Epithelial cell of proximal tubule (primary cell): ENCODE measurements around the gene MRPS16. TPM values are rescaled to one million over a fixed set of nuclear protein-coding genes. Genes with fewer than 3 reads are reported as not detected.

ENCODE experiments used
- DNase-seq: peaks from one replicate; pipeline ENCODE4 v3.0.0-alpha.2; 2011; ENCODE audit warnings: low read depth
- H3K4me3 ChIP-seq: 2 replicates; pipeline ENCODE4 v1.5.1; 2011; ENCODE audit warnings: low read depth, mild to moderate bottlenecking, low read length
- CTCF ChIP-seq: conservative IDR thresholded peaks from 2 replicates; pipeline ENCODE4 v1.5.1; 2012; ENCODE audit warnings: low read depth, mild to moderate bottlenecking, low read length
- total RNA-seq: library from RNA; depleted of rRNA; stranded (reverse); fragments of >200 nt; gene quantifications from 2 replicates; pipeline ENCODE4 v1.2.3, GENCODE V29; 2015

MRPS16 gene
- 51.1 and 86.9 TPM in 2 replicates for total RNA-seq

GRCh38 chr10:73252445-73253224, at the start of gene MRPS16:
Gene MRPS16, minus strand, starts transcription at chr10:73252644. Its CDS starts 162 bp downstream, at chr10:73252482.
- no peak for TF ChIP-seq CTCF
- H3K4me3 ChIP-seq, result peak within 1 kb of the TSS; percentile 90
- peak; percentile 84 for DNase-seq

- TF ChIP-seq CTCF, result no peak
- no peak for DNase-seq
- H3K4me3 ChIP-seq, result no peak overlapping the region
Observed at GRCh38 chr10:73296946-73297345, 44.5 kb upstream of the MRPS16 start.

GRCh38 chr10:73293461-73293860, 41.0 kb upstream of the MRPS16 start:
- DNase-seq, result no peak
- TF ChIP-seq CTCF, result no peak
- no peak overlapping the region for H3K4me3 ChIP-seq

DNA sequence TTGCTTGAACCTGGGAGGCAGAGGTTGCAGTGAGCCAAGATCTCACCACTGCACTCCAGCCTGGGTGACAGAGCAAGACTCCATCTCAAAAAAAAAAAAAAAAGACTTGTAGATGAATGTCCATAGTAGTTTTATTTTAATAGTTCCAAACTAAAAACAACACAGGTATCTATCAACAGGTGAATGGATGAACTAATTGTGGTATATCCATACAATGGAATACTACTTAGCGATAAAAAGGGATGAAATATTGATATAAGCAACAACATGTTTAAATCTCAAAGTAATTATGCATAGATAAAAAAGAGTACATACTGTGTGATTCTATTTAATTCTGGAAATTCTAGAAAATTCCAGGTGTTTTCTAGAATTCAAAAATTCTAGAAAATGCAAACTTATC, 37.5 kb upstream of the MRPS16 start:
- H3K4me3 ChIP-seq, result no peak overlapping the region
- DNase-seq, result no peak
- no peak for TF ChIP-seq CTCF

GRCh38 chr10:73287441-73287840, 35.0 kb upstream of the MRPS16 start:
- no peak overlapping the region for H3K4me3 ChIP-seq
- no peak for TF ChIP-seq CTCF
- no peak for DNase-seq

GRCh38 chr10:73281097-73281496, 28.7 kb upstream of the MRPS16 start:
- no peak overlapping the region for H3K4me3 ChIP-seq
- TF ChIP-seq CTCF, result no peak
- DNase-seq, result no peak

- no peak for DNase-seq
- H3K4me3 ChIP-seq, result no peak overlapping the region
- TF ChIP-seq CTCF, result no peak
Observed at GRCh38 chr10:73264423-73264822, 12.0 kb upstream of the MRPS16 start.
